Subcutaneous abdominal adipose tissue (tissue), 5 donors: ENCODE data around the gene SUCLG2.
"Not testable (repeated sequence)": the region's sequence is repeated elsewhere in the genome, so short reads cannot be mapped to it uniquely, and the experiment has no call there.

Experiments
- H3K27ac ChIP-seq: one replicate; pipeline ENCODE4 v1.7.0; 2013; ENCODE audit warnings: low read depth, mild to moderate bottlenecking, inconsistent platforms, low read length, moderate library complexity
- H3K27me3 ChIP-seq, 5 donors: one replicate each; pipeline ENCODE4 v1.7.0; 2013; ENCODE audit warnings: low read length in 5 of 5, inconsistent platforms in 1 of 5; ENCODE audit not compliant: control insufficient read depth in 5 of 5, insufficient read depth in 4 of 5
- H3K36me3 ChIP-seq, 5 donors: one replicate each; pipeline ENCODE4 v1.7.0; 2013; ENCODE audit warnings: low read length in 5 of 5; ENCODE audit not compliant: control insufficient read depth in 5 of 5, insufficient read depth in 5 of 5
- H3K4me1 ChIP-seq, 5 donors: one replicate each; pipeline ENCODE4 v1.7.0; 2013; ENCODE audit warnings: low read length in 5 of 5, mild to moderate bottlenecking in 3 of 5, moderate library complexity in 1 of 5; ENCODE audit not compliant: control insufficient read depth in 5 of 5, insufficient read depth in 5 of 5
- H3K4me3 ChIP-seq, 5 donors: one replicate each; pipeline ENCODE4 v1.7.0; 2013; ENCODE audit warnings: low read length in 5 of 5, low read depth in 1 of 5
- H3K9ac ChIP-seq, 5 donors: one replicate each; pipeline ENCODE4 v1.7.0; 2013; ENCODE audit warnings: low read length in 5 of 5, mild to moderate bottlenecking in 4 of 5, moderate library complexity in 3 of 5
- H3K9me3 ChIP-seq, 5 donors: one replicate each; pipeline ENCODE4 v1.7.0; 2013; ENCODE audit warnings: low read length in 5 of 5; ENCODE audit not compliant: control insufficient read depth in 5 of 5
- donor health status: healthy.
- donor health status: healthy.
- donor health status: healthy.
- donor health status: healthy.
- donor health status: healthy.

The SUCLG2 gene

GRCh38 chr3:67557848-67558355, 96.5 kb downstream of the SUCLG2 start:
- H3K4me1 ChIP-seq, result peaks cover 0 to 4% (median 3%) of the 10 kb centered on the region in 5 donors
- no peak overlapping the region for H3K27ac ChIP-seq
- no peak overlapping the region for H3K4me3 ChIP-seq
- H3K9me3 ChIP-seq, result no peaks in the 10 kb centered on the region
- H3K27me3 ChIP-seq, result no peaks in the 10 kb centered on the region
- peaks cover 0 to 6% (median 0%) of the 10 kb centered on the region in 5 donors for H3K36me3 ChIP-seq
- H3K9ac ChIP-seq, result no peak overlapping the region

DNA sequence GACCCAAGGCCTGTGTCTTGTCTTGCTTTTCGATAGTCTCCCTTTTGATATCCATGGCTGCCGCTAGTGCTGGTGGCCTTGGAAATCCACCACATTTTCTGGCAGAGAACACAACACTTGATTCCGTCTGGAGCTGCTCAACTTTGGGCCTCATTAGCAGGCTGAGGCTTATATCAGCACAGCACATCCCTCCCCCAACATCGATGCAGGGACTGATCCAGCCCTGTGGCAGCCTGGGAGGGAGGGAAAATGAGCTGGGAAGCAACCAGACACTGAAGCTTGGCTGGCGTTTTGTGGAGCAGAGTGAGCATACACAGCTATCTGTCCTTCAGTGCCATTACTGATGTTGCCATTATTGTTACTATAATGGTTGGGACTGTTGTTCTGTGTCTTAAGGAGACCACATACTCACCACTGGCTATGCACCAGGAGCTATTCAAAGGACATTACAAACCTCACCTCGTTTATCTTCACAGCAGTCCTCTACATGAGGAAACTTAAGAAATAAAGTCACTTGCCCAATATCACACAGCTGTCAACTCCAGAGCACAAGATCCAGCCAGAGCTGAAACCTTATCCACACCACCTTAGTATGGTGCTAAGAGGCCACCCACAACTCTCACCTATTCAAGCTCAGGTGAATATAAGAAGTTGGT, 102.9 kb downstream of the SUCLG2 start:
- H3K4me1 ChIP-seq, result no peaks in the 10 kb centered on the region
- no peaks in the 10 kb centered on the region for H3K27me3 ChIP-seq
- H3K9ac ChIP-seq, result no peak overlapping the region
- H3K27ac ChIP-seq, result no peak overlapping the region
- no peak overlapping the region for H3K4me3 ChIP-seq
- peaks cover 0 to 15% (median 3%) of the 10 kb centered on the region in 5 donors for H3K36me3 ChIP-seq
- H3K9me3 ChIP-seq, result no peaks in the 10 kb centered on the region

- H3K4me1 ChIP-seq, result no peaks in the 10 kb centered on the region
- H3K27ac ChIP-seq, result no peak overlapping the region
- no peak overlapping the region for H3K4me3 ChIP-seq
- H3K9ac ChIP-seq, result no peak overlapping the region
- no peaks in the 10 kb centered on the region for H3K9me3 ChIP-seq
- no peaks in the 10 kb centered on the region for H3K27me3 ChIP-seq
- H3K36me3 ChIP-seq, result peaks cover 0 to 9% (median 3%) of the 10 kb centered on the region in 5 donors
Observed at GRCh38 chr3:67550541-67550940, 103.9 kb downstream of the SUCLG2 start.

DNA sequence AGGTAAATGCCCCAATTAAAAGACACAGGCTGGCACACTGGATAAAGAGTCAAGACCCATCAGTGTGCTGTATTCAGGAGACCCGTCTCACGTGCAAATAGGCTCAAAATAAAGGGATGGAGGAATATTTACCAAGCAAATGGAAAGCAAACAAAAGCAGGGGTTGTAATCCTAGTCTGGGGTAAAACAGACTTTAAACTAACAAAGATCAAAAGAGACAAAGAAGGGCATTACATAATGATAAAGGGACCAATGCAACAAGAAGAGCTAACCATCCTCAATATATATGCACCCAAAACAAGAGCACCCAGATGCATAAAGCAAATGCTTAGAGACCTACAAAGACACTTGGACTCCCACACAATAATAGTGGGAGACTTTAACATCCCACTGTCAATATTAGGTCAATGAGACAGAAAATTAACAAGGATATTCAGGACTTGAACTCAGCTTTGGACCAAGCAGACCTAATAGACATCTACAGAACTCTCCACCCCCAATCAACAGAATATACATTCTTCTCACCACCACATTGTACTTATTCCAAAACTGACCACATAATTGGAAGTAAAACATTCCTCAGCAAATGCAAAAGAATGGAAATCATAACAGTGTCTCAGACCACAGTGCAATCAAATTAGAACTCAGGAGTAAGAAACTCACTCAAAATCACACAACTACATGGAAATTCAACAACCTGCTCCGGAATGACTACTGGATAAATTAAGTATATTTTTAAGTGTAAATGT, 111.7 kb downstream of the SUCLG2 start:
- H3K27ac ChIP-seq, H3K27me3 ChIP-seq, H3K4me1 ChIP-seq, H3K9me3 ChIP-seq, H3K9ac ChIP-seq, H3K4me3 ChIP-seq, H3K36me3 ChIP-seq: not testable (repeated sequence)

DNA sequence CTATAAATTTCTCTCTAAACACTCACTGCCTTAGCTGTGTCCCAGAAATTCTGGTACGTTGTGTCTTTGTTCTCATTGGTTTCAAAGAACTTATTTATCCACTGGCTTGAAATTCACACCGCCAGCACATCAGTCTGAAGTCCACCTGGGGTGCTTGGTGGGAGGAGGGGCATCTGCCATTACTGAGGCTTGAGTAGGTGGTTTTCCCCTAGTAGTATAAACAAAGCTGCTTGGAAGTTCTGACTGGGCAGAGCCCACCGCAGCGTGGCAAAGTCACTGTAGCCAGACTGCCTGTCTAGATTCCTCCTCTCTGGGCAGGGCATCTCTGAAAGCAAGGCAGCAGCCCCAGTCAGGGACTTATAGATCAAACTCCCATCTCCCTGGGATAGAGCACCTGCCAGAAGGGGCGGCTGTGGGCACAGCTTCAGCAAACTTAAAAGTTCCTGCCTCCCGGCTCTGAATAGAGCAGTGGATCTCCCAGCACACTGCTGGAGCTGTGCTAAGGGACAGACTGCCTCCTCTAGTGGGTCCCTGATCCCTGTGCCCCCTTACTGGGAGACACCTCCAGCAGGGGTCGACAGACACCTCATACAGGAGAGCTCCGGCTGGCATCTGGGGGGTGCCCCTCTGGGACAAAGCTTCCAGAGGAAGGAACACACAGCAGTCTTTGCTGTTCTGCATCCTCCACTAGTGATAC, 114.1 kb downstream of the SUCLG2 start:
- Histone ChIP-seq H3K4me3 (no peak overlapping the region), H3K36me3 (no peaks in the 10 kb centered on the region), H3K27me3 (no peaks in the 10 kb centered on the region), H3K4me1 (no peaks in the 10 kb centered on the region), H3K9ac (no peak overlapping the region), H3K9me3 (no peaks in the 10 kb centered on the region), H3K27ac (no peak overlapping the region)

DNA sequence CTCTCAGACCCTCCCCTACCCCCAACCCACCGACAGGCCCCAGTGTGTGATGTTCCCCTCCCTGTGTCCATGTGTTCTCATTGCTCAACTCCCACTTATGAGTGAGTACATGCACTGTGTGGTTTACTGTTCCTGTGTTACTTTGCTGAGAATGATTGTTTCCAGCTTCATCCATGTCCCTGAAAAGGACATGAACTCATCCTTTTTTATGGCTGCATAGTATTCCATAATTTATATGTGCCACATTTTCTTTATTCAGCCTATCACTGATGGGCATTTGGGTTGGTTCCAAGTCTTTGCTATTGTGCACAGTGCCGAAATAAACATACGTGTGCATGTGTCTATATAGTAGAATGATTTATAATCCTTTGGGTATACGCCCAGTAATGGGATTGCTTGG, 117.2 kb downstream of the SUCLG2 start:
- not testable (repeated sequence) for H3K4me1 ChIP-seq, H3K9me3 ChIP-seq, H3K4me3 ChIP-seq, H3K27ac ChIP-seq, H3K27me3 ChIP-seq, H3K36me3 ChIP-seq, H3K9ac ChIP-seq

- no peak overlapping the region for H3K4me3 ChIP-seq
- H3K27me3 ChIP-seq, result no peaks in the 10 kb centered on the region
- H3K36me3 ChIP-seq, result no peaks in the 10 kb centered on the region
- H3K4me1 ChIP-seq, result peaks cover 0 to 4% (median 0%) of the 10 kb centered on the region in 5 donors
- H3K9ac ChIP-seq, result no peak overlapping the region
- no peaks in the 10 kb centered on the region for H3K9me3 ChIP-seq
- H3K27ac ChIP-seq, result no peak overlapping the region
Observed at GRCh38 chr3:67535006-67535405, 119.4 kb downstream of the SUCLG2 start.

GRCh38 chr3:67534594-67534993, 119.8 kb downstream of the SUCLG2 start:
- peaks cover 0 to 4% (median 0%) of the 10 kb centered on the region in 5 donors for H3K4me1 ChIP-seq
- no peaks in the 10 kb centered on the region for H3K9me3 ChIP-seq
- no peak overlapping the region for H3K27ac ChIP-seq
- H3K9ac ChIP-seq, result no peak overlapping the region
- H3K27me3 ChIP-seq, result no peaks in the 10 kb centered on the region
- H3K36me3 ChIP-seq, result no peaks in the 10 kb centered on the region
- no peak overlapping the region for H3K4me3 ChIP-seq

GRCh38 chr3:67531181-67532101, 123.0 kb downstream of the SUCLG2 start:
- no peaks in the 10 kb centered on the region for H3K9me3 ChIP-seq
- H3K36me3 ChIP-seq, result peaks cover 9 to 20% (median 14%) of the 10 kb centered on the region in 5 donors
- H3K4me3 ChIP-seq, result no peak overlapping the region
- no peaks in the 10 kb centered on the region for H3K27me3 ChIP-seq
- H3K27ac ChIP-seq, result no peak overlapping the region
- peaks cover 0 to 4% (median 0%) of the 10 kb centered on the region in 5 donors for H3K4me1 ChIP-seq
- no peak overlapping the region for H3K9ac ChIP-seq
